ENCODE data around the gene VMO1.

VMO1 gene

DNA sequence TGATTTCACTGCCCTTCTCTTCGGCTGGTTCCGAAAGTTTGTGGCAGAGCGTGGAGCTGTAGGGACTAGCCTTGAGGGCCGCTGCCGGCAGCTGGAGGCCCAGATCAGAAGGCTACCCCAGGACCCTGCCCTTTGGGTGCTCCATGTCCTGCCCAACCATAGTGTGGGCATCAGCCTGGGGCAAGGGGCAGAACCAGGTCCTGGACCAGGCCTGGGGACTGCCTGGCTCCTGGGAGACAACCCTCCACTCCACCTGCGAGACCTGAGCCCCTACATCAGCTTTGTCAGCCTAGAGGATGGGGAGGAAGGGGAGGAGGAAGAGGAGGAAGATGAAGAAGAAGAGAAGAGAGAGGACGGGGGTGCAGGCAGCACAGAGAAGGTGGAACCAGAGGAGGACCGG is 45.6 kb downstream of the VMO1 start:
- Mint-ChIP-seq H3K4me1 (ENCODE audit: low read depth) (peaks cover 47% of the 10 kb centered on the region), H3K9me3 (no peaks in the 10 kb centered on the region), H3K36me3 (ENCODE audit: low read depth) (peaks cover 27% of the 10 kb centered on the region), H3K27ac (peak overlapping the region; percentile 96), H3K27me3 (peaks cover 45% of the 10 kb centered on the region), H3K4me3 (peak overlapping the region; percentile 65)
- intact Hi-C loops (cut with micrococcal nuclease): no loop called here

DNA sequence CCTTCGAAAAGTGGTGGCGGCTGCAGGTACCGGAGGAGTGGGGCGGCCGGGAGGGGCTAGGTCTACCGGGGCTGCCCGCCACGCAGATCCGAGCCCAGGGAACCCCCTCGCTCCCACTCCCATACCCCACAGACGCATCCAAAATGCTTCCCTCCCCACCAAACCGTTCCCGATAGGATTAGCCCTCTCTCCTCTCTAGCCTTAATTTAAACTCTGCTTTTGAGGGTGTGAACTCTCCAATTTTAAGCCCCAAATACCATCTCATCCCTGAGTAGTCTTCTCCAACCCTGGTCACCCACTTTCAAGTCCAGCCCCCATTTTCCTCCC is 46.2 kb downstream of the VMO1 start:
- peak overlapping the region; percentile 96 for H3K27ac Mint-ChIP-seq
- intact Hi-C loops (cut with micrococcal nuclease): no loop called here
- peaks cover 40% of the 10 kb centered on the region for H3K27me3 Mint-ChIP-seq
- H3K4me3 Mint-ChIP-seq: peak overlapping the region; percentile 65
- peaks cover 47% of the 10 kb centered on the region for H3K4me1 Mint-ChIP-seq (ENCODE audit: low read depth)
- H3K36me3 Mint-ChIP-seq (ENCODE audit: low read depth): peaks cover 30% of the 10 kb centered on the region
- no peaks in the 10 kb centered on the region for H3K9me3 Mint-ChIP-seq

DNA sequence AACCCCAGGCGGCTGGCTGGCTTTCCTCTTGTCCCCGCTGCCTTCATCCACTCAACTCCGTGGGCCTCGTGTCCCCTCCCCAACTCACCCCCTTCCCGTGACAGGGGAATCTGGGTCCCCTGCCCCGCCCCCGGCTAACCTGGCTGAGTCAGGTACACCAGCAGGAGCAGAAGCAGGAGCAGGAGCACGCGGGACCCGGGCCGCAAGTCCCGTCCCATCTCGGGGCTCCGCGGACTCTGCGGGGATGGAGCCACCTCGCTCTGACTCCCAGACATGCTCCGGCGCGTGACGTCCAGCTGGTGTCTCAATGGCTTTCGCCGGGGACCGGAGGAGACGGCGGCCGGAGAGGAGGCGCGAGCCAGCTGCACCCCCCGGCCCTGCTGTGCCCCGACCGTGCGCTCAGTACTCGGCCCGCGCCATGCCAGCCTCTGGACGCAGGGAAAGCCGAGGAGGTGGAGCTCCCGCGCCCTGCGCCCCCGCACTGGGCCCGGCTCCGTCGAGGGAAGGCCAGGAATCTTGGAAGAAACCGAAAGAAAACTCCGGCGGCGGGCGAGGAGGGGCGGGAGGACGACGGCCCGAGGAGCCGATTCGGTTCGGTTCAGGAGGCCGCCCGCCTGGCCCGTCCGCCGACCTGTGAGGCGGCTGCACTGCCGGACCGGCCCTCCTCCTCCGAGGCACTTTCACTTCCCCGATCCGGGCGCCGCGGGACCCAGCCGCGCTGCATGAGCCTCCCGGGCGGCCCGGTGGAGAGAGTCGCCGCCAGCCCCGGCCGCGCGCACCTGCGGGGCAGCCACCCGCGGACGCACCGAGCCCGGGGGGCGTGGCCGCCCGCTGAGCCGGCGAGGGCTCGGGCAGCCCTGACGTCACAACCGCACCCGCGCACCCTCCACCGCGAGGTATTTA is 46.8 kb downstream of the VMO1 start, which contains the start of the genes CXCL16 and ZMYND15:
TSS of gene CXCL16 (minus strand) at position 807 of the 903 bp plus-strand sequence. CDS start at position 218, 589 bp downstream.
TSS of gene ZMYND15 (plus strand) at position 712 of the 903 bp plus-strand sequence. CDS start 716 bp downstream, outside the sequence.
- H3K4me1 Mint-ChIP-seq (ENCODE audit: low read depth): peaks cover 50% of the 10 kb centered on the region
- peak within 1 kb of the TSS; percentile 96 for H3K27ac Mint-ChIP-seq
- intact Hi-C loops (cut with micrococcal nuclease): no loop called here
- H3K9me3 Mint-ChIP-seq: no peaks in the 10 kb centered on the region
- peaks cover 34% of the 10 kb centered on the region for H3K36me3 Mint-ChIP-seq (ENCODE audit: low read depth)
- H3K27me3 Mint-ChIP-seq: peaks cover 34% of the 10 kb centered on the region
- H3K4me3 Mint-ChIP-seq: peak within 1 kb of the TSS; percentile 88

DNA sequence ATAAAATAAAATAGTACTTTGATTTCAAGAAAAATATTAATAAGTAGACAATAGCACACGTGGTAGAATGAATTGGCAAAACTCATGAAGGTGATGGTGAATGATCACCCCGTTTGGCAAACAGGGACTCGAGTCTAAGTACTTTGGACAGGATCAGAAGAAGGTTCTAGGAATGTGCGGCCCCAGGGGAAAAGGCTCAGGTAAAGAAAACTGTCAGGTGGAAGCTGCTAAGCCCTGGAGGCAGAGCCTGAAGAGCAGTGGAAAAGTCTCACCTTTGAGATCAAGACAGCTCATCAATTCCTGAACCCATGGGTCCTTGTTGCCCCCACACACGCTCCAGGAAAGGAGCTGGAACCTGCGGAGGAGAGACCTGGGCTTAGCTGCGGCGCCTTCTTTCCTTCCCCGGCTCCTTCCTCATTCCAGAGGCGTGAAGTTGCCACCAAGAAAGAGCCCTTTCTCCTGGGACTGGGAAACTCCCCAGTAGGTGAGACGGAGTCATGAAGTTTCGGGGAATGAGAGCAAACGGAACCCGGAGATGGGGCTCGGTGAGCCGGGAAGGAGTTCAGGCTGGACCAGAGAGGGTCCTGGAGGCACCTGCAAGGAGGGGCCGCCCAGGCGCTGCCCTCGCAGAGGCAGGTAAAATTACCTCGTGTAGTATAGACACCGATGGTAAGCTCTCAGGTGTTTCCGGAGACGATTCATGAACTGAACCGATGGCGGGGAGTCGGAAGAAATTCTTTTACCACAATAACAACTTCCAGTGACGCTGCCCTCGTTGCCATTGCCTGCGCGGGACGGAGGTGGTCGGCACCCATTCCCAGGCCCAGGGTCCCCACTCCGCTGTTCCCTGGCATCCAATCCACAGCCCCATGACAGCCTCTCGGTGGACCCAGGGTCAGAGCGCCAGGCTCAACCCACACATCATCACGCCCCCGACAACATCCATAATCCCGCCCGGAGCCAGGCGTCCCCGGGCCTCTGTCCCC is 47.7 kb downstream of the VMO1 start:
- Mint-ChIP-seq H3K27ac (peak overlapping the region; percentile 96), H3K4me1 (ENCODE audit: low read depth) (peaks cover 59% of the 10 kb centered on the region), H3K4me3 (peak overlapping the region; percentile 88), H3K27me3 (peaks cover 25% of the 10 kb centered on the region), H3K36me3 (ENCODE audit: low read depth) (peaks cover 44% of the 10 kb centered on the region), H3K9me3 (no peaks in the 10 kb centered on the region)
- intact Hi-C loops (cut with micrococcal nuclease): no loop called here

DNA sequence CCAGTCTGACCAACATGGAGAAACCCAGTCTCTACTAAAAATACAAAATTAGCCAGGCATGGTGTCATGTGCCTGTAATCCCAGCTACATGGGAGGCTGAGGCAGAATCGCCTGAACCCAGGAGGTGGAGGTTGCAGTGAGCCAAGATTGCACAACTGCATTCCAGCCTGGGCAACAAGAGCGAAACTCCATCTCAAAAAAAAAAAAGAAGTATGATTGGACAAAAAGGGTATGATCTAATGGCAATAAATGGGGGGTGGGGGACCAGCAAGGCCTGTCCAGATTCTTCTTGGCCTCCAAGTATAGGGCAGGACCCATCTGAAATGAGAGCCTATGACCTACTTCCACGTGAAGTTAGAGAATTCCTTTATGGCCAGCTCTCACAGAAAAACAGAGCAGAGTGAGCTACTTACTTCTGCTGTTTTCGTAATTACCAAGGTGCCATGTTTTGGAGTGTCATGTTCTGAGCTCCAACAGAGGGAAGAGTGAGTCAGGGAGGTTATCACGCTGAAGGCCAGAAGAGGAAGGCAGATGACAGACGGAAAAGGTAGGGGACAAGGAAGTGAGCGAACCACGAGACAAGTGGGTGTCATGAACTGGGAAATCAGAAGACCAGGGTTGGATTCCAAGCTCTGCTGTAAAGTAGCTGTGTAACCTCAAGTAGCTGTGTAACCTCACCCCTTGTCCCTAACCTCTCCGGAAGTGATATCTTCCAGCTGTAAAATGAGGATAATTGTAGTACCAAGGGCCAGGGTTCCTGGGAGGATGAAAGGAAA is 50.1 kb downstream of the VMO1 start:
- Mint-ChIP-seq H3K9me3 (no peaks in the 10 kb centered on the region), H3K4me1 (ENCODE audit: low read depth) (peaks cover 65% of the 10 kb centered on the region), H3K36me3 (ENCODE audit: low read depth) (peaks cover 59% of the 10 kb centered on the region), H3K27ac (peak overlapping the region; percentile 96), H3K27me3 (peaks cover 10% of the 10 kb centered on the region), H3K4me3 (peak overlapping the region; percentile 64)
- intact Hi-C loops (cut with micrococcal nuclease): loop anchor here (2.0 kb wide), 1 partner anchor 33 kb away; no protein-coding TSS in a partner anchor

All from dendritic cell treated with granulocyte-macrophage colony-stimulating factor and Interleukin-4, amounts not matched to agents 40 ng/mL and 50 ng/mL, for 4 days (primary cell).